CD8-positive, alpha-beta memory T cell (primary cell): Measurements from ENCODE around the gene EREG. TPM values are rescaled to one million over a fixed set of nuclear protein-coding genes. Genes with fewer than 3 reads are reported as not detected.
"Not testable (repeated sequence)": the region's sequence is repeated elsewhere in the genome, so short reads cannot be mapped to it uniquely, and the experiment has no call there.

ENCODE experiments used
- CTCF ChIA-PET: fragments of 350-600 bp; sonication (Branson Sonifier 250); formaldehyde crosslinking; loops from one replicate; lab custom pipeline; 2021; ENCODE audit warnings: antibody characterized with exemption; lab: Charles Lee
- POLR2A ChIA-PET: fragments of 350-600 bp; sonication (Branson Sonifier 250); formaldehyde crosslinking; loops from one replicate; lab custom pipeline; 2021; ENCODE audit warnings: antibody characterized with exemption; lab: Charles Lee
- DNase-seq, 5 donors: peaks; one replicate each; pipeline versions ENCODE4 v3.0.0 to v3.0.0-alpha.2; 2020 to 2022; ENCODE audit warnings: mixed read lengths in 1 of 5
- H3K27ac ChIP-seq: one replicate; pipeline ENCODE4 v1.7.0; 2013; ENCODE audit warnings: low read depth, mild to moderate bottlenecking, low read length, moderate library complexity
- H3K27me3 ChIP-seq: 2 replicates; pipeline ENCODE4 v1.7.0; 2013; ENCODE audit warnings: low read length, mild to moderate bottlenecking; ENCODE audit not compliant: insufficient read depth, poor library complexity, severe bottlenecking
- H3K36me3 ChIP-seq: 2 replicates; pipeline ENCODE4 v1.7.0; 2013; ENCODE audit warnings: mild to moderate bottlenecking, low read length, moderate library complexity; ENCODE audit not compliant: insufficient read depth
- H3K4me1 ChIP-seq: 2 replicates; pipeline ENCODE4 v1.7.0; 2013; ENCODE audit warnings: mild to moderate bottlenecking, low read length, moderate library complexity; ENCODE audit not compliant: insufficient read depth
- H3K4me3 ChIP-seq: 2 replicates; pipeline ENCODE4 v1.7.0; 2013; ENCODE audit warnings: mild to moderate bottlenecking, low read length
- H3K9me3 ChIP-seq: 2 replicates; pipeline ENCODE4 v1.7.0; 2013; ENCODE audit warnings: mild to moderate bottlenecking, low read length
- H3K27ac Mint-ChIP-seq, 8 donors: one replicate each; pipeline ENCODE4 v1.8.0; 2020 to 2021; ENCODE audit warnings: mixed read lengths in 8 of 8, mild to moderate bottlenecking in 6 of 8, inconsistent platforms in 3 of 8, moderate library complexity in 3 of 8
- H3K27me3 Mint-ChIP-seq, 2 donors: one replicate each; pipeline ENCODE4 v1.8.0; 2020 to 2021; ENCODE audit warnings: mixed read lengths in 2 of 2, mild to moderate bottlenecking in 1 of 2, moderate library complexity in 1 of 2
- H3K36me3 Mint-ChIP-seq, 3 donors: one replicate each; pipeline ENCODE4 v1.8.0; 2020 to 2021; ENCODE audit warnings: mixed read lengths in 3 of 3, inconsistent platforms in 1 of 3, mild to moderate bottlenecking in 1 of 3
- H3K4me1 Mint-ChIP-seq, 3 donors: one replicate each; pipeline ENCODE4 v1.8.0; 2020 to 2021; ENCODE audit warnings: mixed read lengths in 3 of 3, inconsistent platforms in 1 of 3, mild to moderate bottlenecking in 1 of 3
- H3K4me3 Mint-ChIP-seq, 7 donors: one replicate each; pipeline ENCODE4 v1.8.0; 2020 to 2021; ENCODE audit warnings: mixed read lengths in 7 of 7, mild to moderate bottlenecking in 6 of 7, moderate library complexity in 4 of 7, inconsistent platforms in 2 of 7
- H3K9me3 Mint-ChIP-seq, 5 donors: one replicate each; pipeline ENCODE4 v1.8.0; 2020 to 2022; ENCODE audit warnings: mixed read lengths in 5 of 5, mild to moderate bottlenecking in 3 of 5, moderate library complexity in 2 of 5, inconsistent platforms in 1 of 5
- polyA plus RNA-seq: library from polyadenylated mRNA; unstranded; fragments of 300-500 nt; fragmentation: Illumina TruSeq; gene quantifications from one replicate; pipeline ENCODE4 v1.2.3, GENCODE V29; 2021
- total RNA-seq, 2 experiments: library from RNA; stranded (reverse); gene quantifications; one replicate each; pipeline ENCODE4 v1.2.3, GENCODE V29; 2021

EREG gene
- total and polyA plus RNA-seq, 3 experiments from 2014 or later: not detected

DNA sequence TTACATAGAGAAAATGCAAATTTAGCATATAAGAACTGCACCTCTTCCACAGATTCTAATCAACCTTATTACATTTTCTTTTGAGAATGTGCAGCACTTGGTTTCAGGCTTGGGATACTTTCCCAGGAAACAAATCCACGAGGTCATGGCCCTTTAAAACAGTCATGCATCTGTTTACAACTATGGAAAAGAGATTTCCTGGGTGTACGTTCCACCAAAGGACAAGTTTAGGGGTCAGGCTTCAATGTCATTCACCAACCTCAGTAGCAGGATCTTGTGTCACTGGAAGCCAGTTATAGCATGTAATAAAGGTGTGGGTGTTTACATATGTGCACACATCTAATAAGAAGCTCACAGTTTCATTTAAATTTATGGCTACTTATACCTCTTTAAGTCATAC lies 30.7 kb downstream of the EREG start:
- no peaks in the 10 kb centered on the region for H3K27me3 ChIP-seq
- Mint-ChIP-seq H3K36me3 (peaks cover 0 to 5% (median 0%) of the 10 kb centered on the region in 3 donors), H3K4me3 (no peak overlapping the region), H3K4me1 (peaks cover 5 to 8% (median 5%) of the 10 kb centered on the region in 3 donors), H3K27me3 (no peaks in the 10 kb centered on the region), H3K9me3 (no peaks in the 10 kb centered on the region), H3K27ac (no peak overlapping the region)
- no peak overlapping the region for H3K27ac ChIP-seq
- CTCF ChIA-PET: no interaction called here
- DNase-seq: no peak
- no peak overlapping the region for H3K4me3 ChIP-seq
- POLR2A ChIA-PET: no interaction called here
- H3K4me1 ChIP-seq: peaks cover 3% of the 10 kb centered on the region
- no peaks in the 10 kb centered on the region for H3K36me3 ChIP-seq
- H3K9me3 ChIP-seq: no peaks in the 10 kb centered on the region

DNA sequence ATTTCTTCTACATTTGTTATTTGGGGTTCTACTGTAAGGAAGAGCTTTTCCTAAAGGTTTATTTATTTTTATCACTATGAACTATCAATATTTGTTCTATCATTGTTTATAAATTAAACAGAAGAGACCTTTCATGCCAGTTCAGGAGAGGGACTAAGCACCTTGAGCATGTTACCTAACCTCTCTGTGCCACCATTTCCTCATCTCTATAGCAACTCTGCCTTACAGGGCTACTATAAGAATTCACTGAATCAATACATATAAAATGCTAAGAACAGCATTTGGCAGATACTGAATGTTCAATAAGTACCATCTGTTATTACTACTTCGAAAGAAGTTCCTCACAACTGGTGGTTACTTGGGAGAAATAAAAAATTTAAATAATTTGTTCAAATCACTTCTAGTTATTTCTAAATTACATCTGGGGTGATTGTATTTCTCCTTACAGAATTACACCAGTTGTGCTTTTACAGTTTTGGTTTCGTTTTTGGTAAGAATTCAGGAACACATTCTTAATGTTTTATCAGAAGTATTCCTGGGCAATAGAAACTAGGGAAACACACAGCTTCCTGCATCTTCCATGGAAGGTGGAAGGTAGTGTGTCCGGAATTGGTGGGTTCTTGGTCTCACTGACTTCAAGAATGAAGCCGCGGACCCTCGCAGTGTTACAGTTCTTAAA lies 32.9 kb downstream of the EREG start:
- Histone ChIP-seq H3K4me3 (peak overlapping the region; percentile 77), H3K9me3 (no peaks in the 10 kb centered on the region), H3K27ac (peak overlapping the region; percentile 73), H3K36me3 (no peaks in the 10 kb centered on the region), H3K4me1 (peaks cover 3% of the 10 kb centered on the region), H3K27me3 (no peaks in the 10 kb centered on the region)
- Mint-ChIP-seq H3K4me1 (peaks cover 5 to 8% (median 7%) of the 10 kb centered on the region in 3 donors), H3K27ac (peak overlapping the region; percentile 89 to 99 (median 96)), H3K9me3 (no peaks in the 10 kb centered on the region), H3K27me3 (no peaks in the 10 kb centered on the region), H3K36me3 (peaks cover 0 to 5% (median 0%) of the 10 kb centered on the region in 3 donors), H3K4me3 (peak overlapping the region; percentile 90 to 100 (median 95))
- ChIA-PET POLR2A (no interaction called here), CTCF (no interaction called here)
- DNase-seq: no peak

GRCh38 chr4:74398894-74399589 lies 34.1 kb downstream of the EREG start:
- H3K9me3 Mint-ChIP-seq, H3K27me3 ChIP-seq, H3K4me1 ChIP-seq, H3K36me3 Mint-ChIP-seq, H3K4me3 ChIP-seq, CTCF ChIA-PET, H3K36me3 ChIP-seq, H3K27me3 Mint-ChIP-seq, H3K27ac ChIP-seq, H3K9me3 ChIP-seq, H3K4me1 Mint-ChIP-seq: not testable (repeated sequence)
- peak overlapping the region; percentile 90 to 100 (median 95) for H3K4me3 Mint-ChIP-seq
- peak overlapping the region in 7 of 8 donors; percentile 89 to 99 (median 97) for H3K27ac Mint-ChIP-seq
- DNase-seq: peak in 1 of 5 donors; percentile 43
- POLR2A ChIA-PET: interaction anchor here (0.7 kb wide), 1 partner anchor 45 kb away, joined by 3 read pairs; no protein-coding TSS in a partner anchor

DNA sequence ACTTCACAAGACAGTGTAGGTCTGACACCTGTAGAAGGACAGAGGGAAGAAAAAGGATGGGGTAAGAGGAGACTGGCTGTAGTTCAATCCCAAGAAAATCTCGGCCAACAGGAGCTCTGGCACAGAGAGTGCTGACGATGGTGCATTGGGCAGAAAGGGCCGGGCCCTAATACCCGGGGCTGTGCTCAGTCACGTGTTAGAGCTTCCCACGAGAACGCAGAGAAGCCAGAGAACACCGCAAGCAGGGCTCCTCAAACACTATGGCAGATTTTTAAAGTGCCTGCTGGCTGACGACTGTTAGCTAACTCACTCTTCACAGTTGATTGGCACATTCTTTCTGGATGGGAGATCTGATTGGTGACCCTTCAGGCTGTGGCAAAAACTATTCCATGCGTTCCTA lies 35.5 kb downstream of the EREG start:
- Histone ChIP-seq H3K27ac (no peak overlapping the region), H3K4me3 (no peak overlapping the region), H3K9me3 (no peaks in the 10 kb centered on the region), H3K27me3 (no peaks in the 10 kb centered on the region), H3K4me1 (peaks cover 3% of the 10 kb centered on the region), H3K36me3 (no peaks in the 10 kb centered on the region)
- no peak for DNase-seq
- Mint-ChIP-seq H3K27ac (peak overlapping the region in 1 of 8 donors; percentile 88), H3K27me3 (peaks cover 0 to 4% of the 10 kb centered on the region in 2 donors), H3K36me3 (peaks cover 0 to 5% (median 0%) of the 10 kb centered on the region in 3 donors), H3K4me3 (peak overlapping the region in 2 of 7 donors; percentile 49 to 56), H3K4me1 (peaks cover 5 to 8% (median 8%) of the 10 kb centered on the region in 3 donors), H3K9me3 (no peaks in the 10 kb centered on the region)
- POLR2A ChIA-PET: interaction anchor here (1.5 kb wide), 1 partner anchor 44 kb away, joined by 5 read pairs; the partner anchor contains the start of gene AREG
- CTCF ChIA-PET: interaction anchor here (1.0 kb wide), 1 partner anchor 45 kb away, joined by 3 read pairs; the partner anchor contains the start of gene AREG

- Mint-ChIP-seq H3K36me3 (peaks cover 0 to 5% (median 0%) of the 10 kb centered on the region in 3 donors), H3K27ac (no peak overlapping the region), H3K4me1 (peaks cover 0 to 3% (median 2%) of the 10 kb centered on the region in 3 donors), H3K27me3 (peaks cover 0 to 4% of the 10 kb centered on the region in 2 donors), H3K9me3 (no peaks in the 10 kb centered on the region), H3K4me3 (no peak overlapping the region)
- ChIA-PET CTCF (interaction anchor here (1.1 kb wide), 1 partner anchor 42 kb away, joined by 3 read pairs; the partner anchor contains the start of gene AREG), POLR2A (no interaction called here)
- Histone ChIP-seq H3K27me3 (no peaks in the 10 kb centered on the region), H3K4me3 (no peak overlapping the region), H3K9me3 (no peaks in the 10 kb centered on the region), H3K4me1 (no peaks in the 10 kb centered on the region), H3K36me3 (no peaks in the 10 kb centered on the region), H3K27ac (no peak overlapping the region)
- DNase-seq: no peak
Observed at GRCh38 chr4:74402692-74403456, 37.9 kb downstream of the EREG start.

GRCh38 chr4:74407891-74408290 lies 42.9 kb downstream of the EREG start:
- no peaks in the 10 kb centered on the region for H3K27me3 ChIP-seq
- POLR2A ChIA-PET: no interaction called here
- Mint-ChIP-seq H3K4me3 (no peak overlapping the region), H3K36me3 (no peaks in the 10 kb centered on the region), H3K9me3 (no peaks in the 10 kb centered on the region), H3K4me1 (peaks cover 0 to under 1% (median 0%) of the 10 kb centered on the region in 3 donors), H3K27ac (no peak overlapping the region), H3K27me3 (peaks cover 0 to 9% of the 10 kb centered on the region in 2 donors)
- CTCF ChIA-PET: no interaction called here
- no peak overlapping the region for H3K4me3 ChIP-seq
- no peak for DNase-seq
- no peaks in the 10 kb centered on the region for H3K9me3 ChIP-seq
- no peak overlapping the region for H3K27ac ChIP-seq
- no peaks in the 10 kb centered on the region for H3K4me1 ChIP-seq
- no peaks in the 10 kb centered on the region for H3K36me3 ChIP-seq

GRCh38 chr4:74408639-74409038 lies 43.7 kb downstream of the EREG start:
- H3K36me3 ChIP-seq: no peaks in the 10 kb centered on the region
- H3K27me3 Mint-ChIP-seq: peaks cover 0 to 9% of the 10 kb centered on the region in 2 donors
- no peaks in the 10 kb centered on the region for H3K4me1 ChIP-seq
- no peaks in the 10 kb centered on the region for H3K4me1 Mint-ChIP-seq
- H3K27ac ChIP-seq: no peak overlapping the region
- no peaks in the 10 kb centered on the region for H3K36me3 Mint-ChIP-seq
- POLR2A ChIA-PET: no interaction called here
- H3K27me3 ChIP-seq: no peaks in the 10 kb centered on the region
- no peak overlapping the region for H3K4me3 Mint-ChIP-seq
- no peak for DNase-seq
- no peak overlapping the region for H3K27ac Mint-ChIP-seq
- H3K9me3 Mint-ChIP-seq: no peaks in the 10 kb centered on the region
- CTCF ChIA-PET: no interaction called here
- H3K4me3 ChIP-seq: no peak overlapping the region
- H3K9me3 ChIP-seq: no peaks in the 10 kb centered on the region
